Trophoblast cell (in vitro differentiated cells and primary cell): ENCODE results near the gene PAM.

Source experiments
- DNase-seq, 2 donors: peaks; one replicate each; pipeline ENCODE4 v3.0.0-alpha.2; 2016
- H2AFZ ChIP-seq: 2 replicates; pipeline ENCODE4 v1.6.1; 2013; ENCODE audit warnings: low read length, moderate library complexity, mild to moderate bottlenecking; ENCODE audit not compliant: insufficient read depth, poor library complexity
- H2AK5ac ChIP-seq: 2 replicates; pipeline ENCODE4 v1.6.1; 2013; ENCODE audit warnings: mild to moderate bottlenecking, low read length
- H2BK120ac ChIP-seq: 2 replicates; pipeline ENCODE4 v1.6.1; 2013; ENCODE audit warnings: low read length, mild to moderate bottlenecking, moderate library complexity; ENCODE audit not compliant: insufficient read depth, poor library complexity
- H2BK12ac ChIP-seq: 2 replicates; pipeline ENCODE4 v1.6.1; 2013; ENCODE audit warnings: mild to moderate bottlenecking, low read length, moderate library complexity
- H2BK5ac ChIP-seq: 2 replicates; pipeline ENCODE4 v1.6.1; 2013; ENCODE audit warnings: low read length, low read depth, moderate library complexity, mild to moderate bottlenecking; ENCODE audit not compliant: poor library complexity
- H3K14ac ChIP-seq: 2 replicates; pipeline ENCODE4 v1.6.1; 2013; ENCODE audit warnings: mild to moderate bottlenecking, low read length
- H3K18ac ChIP-seq: 2 replicates; pipeline ENCODE4 v1.6.1; 2013; ENCODE audit warnings: mild to moderate bottlenecking, low read length
- H3K23ac ChIP-seq: 2 replicates; pipeline ENCODE4 v1.6.1; 2013; ENCODE audit warnings: low read length
- H3K27ac ChIP-seq: 2 replicates; pipeline ENCODE4 v1.5.1; 2013; ENCODE audit warnings: low read depth, mild to moderate bottlenecking, inconsistent platforms, low read length, moderate library complexity
- H3K27me3 ChIP-seq: 2 replicates; pipeline ENCODE4 v1.6.1; 2013; ENCODE audit warnings: inconsistent platforms, mild to moderate bottlenecking, low read length, moderate library complexity; ENCODE audit not compliant: insufficient read depth
- H3K36me3 ChIP-seq, 2 experiments: 1 replicate in 1 of 2; 2 replicates in 1 of 2; pipeline ENCODE4 v1.6.1; 2013; ENCODE audit warnings: low read length in 2 of 2, mild to moderate bottlenecking in 2 of 2, moderate library complexity in 1 of 2; ENCODE audit not compliant: insufficient read depth in 2 of 2, control insufficient read depth in 1 of 2
- H3K4ac ChIP-seq: 2 replicates; pipeline ENCODE4 v1.6.1; 2013; ENCODE audit warnings: low read depth, mild to moderate bottlenecking, low read length, moderate library complexity
- H3K4me1 ChIP-seq, 2 experiments: 1 replicate in 1 of 2; 2 replicates in 1 of 2; pipeline ENCODE4 v1.6.1; 2013; ENCODE audit warnings: low read length in 2 of 2, mild to moderate bottlenecking in 2 of 2, moderate library complexity in 1 of 2; ENCODE audit not compliant: insufficient read depth in 2 of 2, control insufficient read depth in 1 of 2
- H3K4me2 ChIP-seq: 2 replicates; pipeline ENCODE4 v1.6.1; 2013; ENCODE audit warnings: inconsistent platforms, mild to moderate bottlenecking, low read length, moderate library complexity
- H3K4me3 ChIP-seq: 2 replicates; pipeline ENCODE4 v1.5.1; 2013; ENCODE audit warnings: mild to moderate bottlenecking, low read depth, low read length, inconsistent platforms
- H3K79me1 ChIP-seq: one replicate; pipeline ENCODE4 v1.6.1; 2013; ENCODE audit warnings: low read length
- H3K79me2 ChIP-seq: 2 replicates; pipeline ENCODE4 v1.6.1; 2013; ENCODE audit warnings: low read length, mild to moderate bottlenecking; ENCODE audit not compliant: control insufficient read depth, insufficient read depth, poor library complexity
- H3K9ac ChIP-seq: 2 replicates; pipeline ENCODE4 v1.6.1; 2013; ENCODE audit warnings: mild to moderate bottlenecking, low read length
- H3K9me3 ChIP-seq: 2 replicates; pipeline ENCODE4 v1.6.1; 2013; ENCODE audit warnings: low read depth, mild to moderate bottlenecking, control low read depth, inconsistent platforms, low read length; ENCODE audit not compliant: insufficient read depth
- H4K12ac ChIP-seq: 2 replicates; pipeline ENCODE4 v1.6.1; 2013; ENCODE audit warnings: low read depth, mild to moderate bottlenecking, low read length, moderate library complexity
- H4K8ac ChIP-seq: 2 replicates; pipeline ENCODE4 v1.6.1; 2013; ENCODE audit warnings: low read depth, mild to moderate bottlenecking, low read length, moderate library complexity
- H4K91ac ChIP-seq: one replicate; pipeline ENCODE4 v1.6.1; 2013; ENCODE audit warnings: low read depth, mild to moderate bottlenecking, low read length, moderate library complexity
- whole genome bisulfite sequencing: extraction: QIAGEN DNeasy Blood & Tissue Kit; methylation state at CpG from one replicate; pipeline ENCODE4 v1.1.7; 2013; ENCODE audit warnings: missing lambda C conversion rate; ENCODE audit not compliant: insufficient read length, insufficient coverage; ENCODE audit errors: extremely low coverage; 5-methylcytosine and 5-hydroxymethylcytosine counted together

The PAM gene

GRCh38 chr5:102941111-102941510 lies 186.0 kb downstream of the PAM start:
- H3K4me1 ChIP-seq, result no peaks in the 10 kb centered on the region
- WGBS, result no CpG with 5 or more reads among the region's 5 CpGs
- H3K27me3 ChIP-seq, result no peaks in the 10 kb centered on the region
- H3K9ac ChIP-seq, result no peak overlapping the region
- H3K9me3 ChIP-seq, result no peaks in the 10 kb centered on the region
- no peak for DNase-seq
- H4K12ac ChIP-seq, result no peak overlapping the region
- H4K8ac ChIP-seq, result no peak overlapping the region
- no peaks in the 10 kb centered on the region for H3K36me3 ChIP-seq
- no peak overlapping the region for H2BK120ac ChIP-seq
- no peak overlapping the region for H2AFZ ChIP-seq
- H3K18ac ChIP-seq, result no peak overlapping the region
- no peak overlapping the region for H3K4me2 ChIP-seq
- no peaks in the 10 kb centered on the region for H3K79me2 ChIP-seq
- no peak overlapping the region for H4K91ac ChIP-seq
- H2BK5ac ChIP-seq, result no peak overlapping the region
- H3K4me3 ChIP-seq, result no peak overlapping the region
- H3K79me1 ChIP-seq, result no peaks in the 10 kb centered on the region
- no peak overlapping the region for H2AK5ac ChIP-seq
- no peak overlapping the region for H3K23ac ChIP-seq
- no peak overlapping the region for H2BK12ac ChIP-seq
- H3K27ac ChIP-seq, result no peak overlapping the region
- no peak overlapping the region for H3K4ac ChIP-seq
- H3K14ac ChIP-seq, result no peak overlapping the region

GRCh38 chr5:102946414-102946813 lies 191.3 kb downstream of the PAM start:
- Histone ChIP-seq H3K27ac (no peak overlapping the region), H3K79me1 (no peaks in the 10 kb centered on the region), H4K91ac (no peak overlapping the region), H4K8ac (no peak overlapping the region), H2AK5ac (no peak overlapping the region), H2AFZ (no peak overlapping the region), H3K36me3 (no peaks in the 10 kb centered on the region), H3K79me2 (no peaks in the 10 kb centered on the region), H3K4me3 (no peak overlapping the region), H2BK120ac (no peak overlapping the region), H3K4me2 (no peak overlapping the region), H3K27me3 (no peaks in the 10 kb centered on the region), H2BK5ac (no peak overlapping the region), H3K23ac (no peak overlapping the region), H3K4ac (no peak overlapping the region), H3K14ac (no peak overlapping the region), H3K18ac (no peak overlapping the region), H3K4me1 (no peaks in the 10 kb centered on the region), H3K9ac (no peak overlapping the region), H2BK12ac (no peak overlapping the region), H3K9me3 (no peaks in the 10 kb centered on the region), H4K12ac (no peak overlapping the region)
- DNase-seq, result no peak

GRCh38 chr5:102946971-102947370 lies 191.9 kb downstream of the PAM start:
- Histone ChIP-seq H3K79me1 (no peaks in the 10 kb centered on the region), H3K9me3 (no peaks in the 10 kb centered on the region)
- no CpG with 5 or more reads among the region's 2 CpGs for WGBS

GRCh38 chr5:102955488-102955887 lies 200.4 kb downstream of the PAM start:
- no peak for DNase-seq
- H2BK120ac ChIP-seq, result no peak overlapping the region
- no peak overlapping the region for H2AK5ac ChIP-seq
- no peak overlapping the region for H3K4me3 ChIP-seq
- H4K8ac ChIP-seq, result no peak overlapping the region
- H3K4me2 ChIP-seq, result no peak overlapping the region
- no peak overlapping the region for H3K23ac ChIP-seq
- H3K4ac ChIP-seq, result no peak overlapping the region
- H4K12ac ChIP-seq, result no peak overlapping the region
- H3K9ac ChIP-seq, result no peak overlapping the region
- no peaks in the 10 kb centered on the region for H3K36me3 ChIP-seq
- no peak overlapping the region for H3K18ac ChIP-seq
- H3K9me3 ChIP-seq, result no peaks in the 10 kb centered on the region
- no peaks in the 10 kb centered on the region for H3K79me2 ChIP-seq
- H3K27me3 ChIP-seq, result no peaks in the 10 kb centered on the region
- no peaks in the 10 kb centered on the region for H3K4me1 ChIP-seq
- no peak overlapping the region for H3K14ac ChIP-seq
- WGBS, result no CpG with 5 or more reads among the region's 1 CpG
- H4K91ac ChIP-seq, result no peak overlapping the region
- no peak overlapping the region for H2AFZ ChIP-seq
- no peak overlapping the region for H3K27ac ChIP-seq
- no peak overlapping the region for H2BK12ac ChIP-seq
- H3K79me1 ChIP-seq, result no peaks in the 10 kb centered on the region
- H2BK5ac ChIP-seq, result no peak overlapping the region

More at GRCh38 chr5:102946971-102947370, 191.9 kb downstream of the PAM start:
- H3K27ac ChIP-seq, result no peak overlapping the region
- H2AK5ac ChIP-seq, result no peak overlapping the region
- no peak overlapping the region for H3K14ac ChIP-seq
- no peak overlapping the region for H3K9ac ChIP-seq
- no peak overlapping the region for H2AFZ ChIP-seq
- no peaks in the 10 kb centered on the region for H3K79me2 ChIP-seq
- no peak overlapping the region for H4K12ac ChIP-seq
- H2BK120ac ChIP-seq, result no peak overlapping the region
- no peak overlapping the region for H3K18ac ChIP-seq
- no peak overlapping the region for H2BK5ac ChIP-seq
- no peak overlapping the region for H3K4me3 ChIP-seq
- no peak overlapping the region for H2BK12ac ChIP-seq
- H3K4me2 ChIP-seq, result no peak overlapping the region
- DNase-seq, result no peak
- H3K23ac ChIP-seq, result no peak overlapping the region
- no peaks in the 10 kb centered on the region for H3K27me3 ChIP-seq
- no peak overlapping the region for H3K4ac ChIP-seq
- no peaks in the 10 kb centered on the region for H3K4me1 ChIP-seq
- no peak overlapping the region for H4K8ac ChIP-seq
- no peak overlapping the region for H4K91ac ChIP-seq
- no peaks in the 10 kb centered on the region for H3K36me3 ChIP-seq
